ENCODE results near the gene FADS3. TPM values are rescaled to one million over a fixed set of nuclear protein-coding genes. Genes with fewer than 3 reads are reported as not detected.

FADS3 gene
- polyA plus RNA-seq, 3 donors = 32.5 to 267 (median 64.1) TPM

- 87 to 98% (median 97%) methylated on average over 3 of the region's 3 CpGs for WGBS, 3 donors
- no peak overlapping the region for H3K27ac ChIP-seq (ENCODE audit: low read depth, low read length)
Observed at GRCh38 chr11:61903845-61904244, 12.5 kb upstream of the FADS3 start.

- 79 to 90% (median 88%) methylated on average over 11 of the region's 11 CpGs for WGBS, 3 donors
- no peak overlapping the region for H3K27ac ChIP-seq (ENCODE audit: low read depth, low read length)
Observed at GRCh38 chr11:61902313-61902712, 11.0 kb upstream of the FADS3 start.

- no peak overlapping the region for H3K27ac ChIP-seq (ENCODE audit: low read depth, low read length)
- 87 to 89% (median 88%) methylated on average over 10 of the region's 10 CpGs for WGBS, 3 donors
Observed at GRCh38 chr11:61901397-61901796, 10.1 kb upstream of the FADS3 start.

GRCh38 chr11:61900251-61900650, 8.9 kb upstream of the FADS3 start:
- WGBS, 3 donors = 91 to 93% (median 91%) methylated on average over 16 to 17 of the region's 17 CpGs
- no peak overlapping the region for H3K27ac ChIP-seq (ENCODE audit: low read depth, low read length)

GRCh38 chr11:61899146-61899841, 7.9 kb upstream of the FADS3 start:
- 39 to 44% (median 41%) methylated on average over 27 of the region's 27 CpGs for WGBS, 3 donors
- H3K27ac ChIP-seq (ENCODE audit: low read depth, low read length) = no peak overlapping the region

GRCh38 chr11:61898247-61898582, 6.9 kb upstream of the FADS3 start:
- H3K27ac ChIP-seq (ENCODE audit: low read depth, low read length) = no peak overlapping the region
- 71 to 83% (median 74%) methylated on average over 9 of the region's 9 CpGs for WGBS, 3 donors

- no peak overlapping the region for H3K27ac ChIP-seq (ENCODE audit: low read depth, low read length)
- 67 to 74% (median 67%) methylated on average over 17 of the region's 17 CpGs for WGBS, 3 donors
Observed at GRCh38 chr11:61897387-61898246, 6.3 kb upstream of the FADS3 start.

- 78 to 87% (median 86%) methylated on average over 14 to 15 of the region's 15 CpGs for WGBS, 3 donors
- H3K27ac ChIP-seq (ENCODE audit: low read depth, low read length) = no peak overlapping the region
Observed at GRCh38 chr11:61896665-61897386, 5.5 kb upstream of the FADS3 start.

GRCh38 chr11:61895718-61896059, 4.3 kb upstream of the FADS3 start:
- no peak overlapping the region for H3K27ac ChIP-seq (ENCODE audit: low read depth, low read length)
- WGBS, 3 donors = 63 to 69% (median 67%) methylated on average over 4 of the region's 4 CpGs

- H3K27ac ChIP-seq (ENCODE audit: low read depth, low read length) = no peak overlapping the region
- 75 to 83% (median 77%) methylated on average over 15 to 17 of the region's 17 CpGs for WGBS, 3 donors
Observed at GRCh38 chr11:61895046-61895717, 3.8 kb upstream of the FADS3 start.

GRCh38 chr11:61893981-61894380, 2.6 kb upstream of the FADS3 start:
- 46 to 69% (median 51%) methylated on average over 5 of the region's 5 CpGs for WGBS, 3 donors
- no peak overlapping the region for H3K27ac ChIP-seq (ENCODE audit: low read depth, low read length)

- 16 to 37% (median 25%) methylated on average over 10 to 12 of the region's 12 CpGs for WGBS, 3 donors
- peak overlapping the region; percentile 19 for H3K27ac ChIP-seq (ENCODE audit: low read depth, low read length)
Observed at GRCh38 chr11:61892085-61892370, 683 bp upstream of the FADS3 start.

GRCh38 chr11:61890529-61891330, 615 bp downstream of the FADS3 start:
- H3K27ac ChIP-seq (ENCODE audit: low read depth, low read length) = no peak overlapping the region
- 1 to 2% (median 2%) methylated on average over 38 of the region's 38 CpGs for WGBS, 3 donors

- H3K27ac ChIP-seq (ENCODE audit: low read depth, low read length) = no peak overlapping the region
- WGBS, 3 donors = 75 to 90% (median 86%) methylated on average over 10 of the region's 10 CpGs
Observed at GRCh38 chr11:61889831-61890230, 1.5 kb downstream of the FADS3 start.

GRCh38 chr11:61888590-61888989, 2.8 kb downstream of the FADS3 start:
- WGBS, 3 donors = 86 to 94% (median 91%) methylated on average over 12 of the region's 12 CpGs
- peak overlapping the region; percentile 29 for H3K27ac ChIP-seq (ENCODE audit: low read depth, low read length)

- peak overlapping the region; percentile 29 for H3K27ac ChIP-seq (ENCODE audit: low read depth, low read length)
- 62 to 77% (median 67%) methylated on average over 7 of the region's 7 CpGs for WGBS, 3 donors
Observed at GRCh38 chr11:61887839-61888494, 3.4 kb downstream of the FADS3 start.

GRCh38 chr11:61886643-61887042, 4.7 kb downstream of the FADS3 start:
- WGBS, 3 donors = 96 to 100% (median 97%) methylated on average over 3 of the region's 3 CpGs
- H3K27ac ChIP-seq (ENCODE audit: low read depth, low read length) = no peak overlapping the region
